Measurements from ENCODE around the gene ITPR2.

- TF ChIP-seq POLR2AphosphoS5 (IDR thresholded peaks at IDR 0.05; ENCODE audit: low read depth, low read length) (no peak), TAF1 (IDR thresholded peaks at IDR 0.05; ENCODE audit: borderline replicate concordance, insufficient read depth, low read length) (no peak), REST (IDR thresholded peaks at IDR 0.05; ENCODE audit: insufficient read depth in 1 of 2, low read depth in 2 of 2, low read length in 2 of 2) (no peak), SIN3A (IDR thresholded peaks at IDR 0.05; ENCODE audit: borderline replicate concordance, insufficient read depth, low read length) (no peak), FOXP2 (optimal IDR thresholded peaks at IDR 0.05; ENCODE audit: borderline replicate concordance, extremely low read depth, extremely low read length, insufficient read depth) (no peak)
Measured at GRCh38 chr12:26735249-26735639, 97.8 kb downstream of the ITPR2 start.

Data from PFSK-1 (cell line).